Left lung (tissue), 10 donors: Measurements from ENCODE around the gene TOP2A. TPM values are rescaled to one million over a fixed set of nuclear protein-coding genes. Genes with fewer than 3 reads are reported as not detected.

ENCODE experiments used
- ATAC-seq: fragments of 200-7000 bp; cut with Tn5 transposase; one replicate; pipeline ENCODE4 v1.9.1; 2020; ENCODE audit warnings: moderate library complexity
- DNase-seq, 4 donors: peaks; one replicate each; pipeline ENCODE4 v3.0.0-alpha.2; 2013 to 2020
- H3K27ac ChIP-seq, 2 donors: fragments of 200-600 bp; sonication (generic) in 1 of 2; one replicate each; pipeline versions ENCODE4 v1.5.0 to v1.8.0; 2020 to 2021
- H3K27me3 ChIP-seq, 2 donors: fragments of 200-600 bp; sonication (generic) in 1 of 2; one replicate each; pipeline versions ENCODE4 v1.5.0 to v1.8.0; 2020 to 2021
- H3K36me3 ChIP-seq, 2 donors: fragments of 200-600 bp; sonication (generic) in 1 of 2; one replicate each; pipeline versions ENCODE4 v1.5.0 to v1.8.0; 2020 to 2021
- H3K4me1 ChIP-seq, 2 donors: fragments of 200-600 bp; one replicate each; pipeline ENCODE4 v1.8.0; 2021
- H3K4me3 ChIP-seq, 2 donors: fragments of 200-600 bp; sonication (generic) in 1 of 2; one replicate each; pipeline versions ENCODE4 v1.5.0 to v1.8.0; 2020 to 2021; ENCODE audit warnings: mild to moderate bottlenecking in 1 of 2
- H3K9me3 ChIP-seq, 2 donors: fragments of 200-600 bp; sonication (generic) in 1 of 2; one replicate each; pipeline versions ENCODE4 v1.5.0 to v1.8.0; 2020 to 2021
- intact Hi-C, 2 donors: fragments of 100-400 bp; cut with DNase I; formaldehyde crosslinking; loops; one replicate each; pipeline versions ENCODE4 v1.11.2 to v1.14.2; 2022
- polyA plus RNA-seq, 6 donors: library from polyadenylated mRNA; unstranded; fragments of 120-200 nt; gene quantifications; one replicate each; pipeline ENCODE4 v1.2.1, GENCODE V29; 2013; ENCODE audit not compliant: insufficient read length in 6 of 6
- total RNA-seq, 2 donors: library from RNA; stranded (reverse); fragmentation: NEBNext Ultra II Directional; extraction: Animal tissue kit (Norgen Biotek cat#: 25700); gene quantifications; one replicate each; pipeline ENCODE4 v1.2.1, GENCODE V29; 2021
- TF ChIP-seq, protein P1 (sequence below), 2 donors: fragments of 200-600 bp; sonication (generic) in 1 of 2; IDR thresholded peaks; one replicate each; pipeline versions ENCODE4 v1.5.0 to v1.8.0; 2021; ENCODE audit warnings: antibody characterized with exemption in 2 of 2
- donor health status: DM: no; HTN: yes; CAD: no.
- donor health status: DM: no; HTN: no; CAD: no.

TOP2A gene
- total and polyA plus RNA-seq, 8 donors, result 18.1 to 314 (median 139) TPM

DNA sequence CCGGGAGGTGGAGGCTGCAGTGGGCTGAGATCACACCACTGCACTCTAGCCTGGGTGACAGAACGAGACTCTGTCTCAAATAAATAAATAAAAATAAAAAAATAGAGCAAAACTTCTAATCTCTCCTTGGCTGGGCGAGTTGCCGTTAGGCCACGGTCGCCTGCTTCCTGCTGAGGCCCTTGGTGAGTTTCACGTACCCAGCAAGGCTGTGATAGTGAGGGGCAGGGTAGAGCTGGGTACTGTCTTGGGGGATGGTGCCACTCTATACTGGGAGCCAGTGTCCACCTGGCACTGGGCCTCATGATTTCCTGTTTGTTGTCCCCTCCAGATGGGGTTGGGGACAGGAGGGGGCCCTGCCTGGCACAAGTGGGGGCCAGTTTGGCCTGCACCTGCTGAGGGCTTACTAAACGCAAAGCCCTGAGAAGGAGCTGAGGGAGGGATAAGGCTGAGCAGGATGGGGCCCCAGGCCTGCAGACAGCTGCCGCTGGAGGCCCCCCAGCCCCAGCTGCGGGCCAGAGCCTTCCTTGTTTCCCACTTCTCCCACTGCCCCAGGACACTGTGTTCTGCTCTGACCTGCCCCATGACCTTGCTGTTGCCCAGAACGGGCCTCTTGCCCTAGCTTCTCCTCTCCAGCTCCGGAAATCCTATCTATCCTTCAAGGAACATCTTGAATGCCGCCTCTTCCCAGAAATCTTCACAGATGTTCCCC lies 78.6 kb downstream of the TOP2A start:
- H3K27ac ChIP-seq, result peak overlapping the region in 1 of 2 donors; percentile 100
- ATAC-seq (no peak), DNase-seq (no peak)
- TF ChIP-seq, protein P1, sequence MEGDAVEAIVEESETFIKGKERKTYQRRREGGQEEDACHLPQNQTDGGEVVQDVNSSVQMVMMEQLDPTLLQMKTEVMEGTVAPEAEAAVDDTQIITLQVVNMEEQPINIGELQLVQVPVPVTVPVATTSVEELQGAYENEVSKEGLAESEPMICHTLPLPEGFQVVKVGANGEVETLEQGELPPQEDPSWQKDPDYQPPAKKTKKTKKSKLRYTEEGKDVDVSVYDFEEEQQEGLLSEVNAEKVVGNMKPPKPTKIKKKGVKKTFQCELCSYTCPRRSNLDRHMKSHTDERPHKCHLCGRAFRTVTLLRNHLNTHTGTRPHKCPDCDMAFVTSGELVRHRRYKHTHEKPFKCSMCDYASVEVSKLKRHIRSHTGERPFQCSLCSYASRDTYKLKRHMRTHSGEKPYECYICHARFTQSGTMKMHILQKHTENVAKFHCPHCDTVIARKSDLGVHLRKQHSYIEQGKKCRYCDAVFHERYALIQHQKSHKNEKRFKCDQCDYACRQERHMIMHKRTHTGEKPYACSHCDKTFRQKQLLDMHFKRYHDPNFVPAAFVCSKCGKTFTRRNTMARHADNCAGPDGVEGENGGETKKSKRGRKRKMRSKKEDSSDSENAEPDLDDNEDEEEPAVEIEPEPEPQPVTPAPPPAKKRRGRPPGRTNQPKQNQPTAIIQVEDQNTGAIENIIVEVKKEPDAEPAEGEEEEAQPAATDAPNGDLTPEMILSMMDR (IDR thresholded peaks at IDR 0.05), result no peak
- H3K36me3 ChIP-seq, result peaks cover 0 to 6% of the 10 kb centered on the region in 2 donors
- intact Hi-C loops, result no loop called here
- H3K9me3 ChIP-seq, result no peaks in the 10 kb centered on the region
- no peaks in the 10 kb centered on the region for H3K27me3 ChIP-seq
- H3K4me3 ChIP-seq, result peak overlapping the region in 1 of 2 donors; percentile 99
- peaks cover 24 to 87% of the 10 kb centered on the region in 2 donors for H3K4me1 ChIP-seq

Other genes starting within 250 kb of the TOP2A start
- gene RAPGEFL1, start 240.4 kb downstream of the TOP2A start, total RNA-seq, result 10 to 100 TPM in 1 of 2 donors, 1 to 10 TPM in 1; 7.4 to 13.1 TPM
- gene RAPGEFL1, start 240.4 kb downstream of the TOP2A start, polyA plus RNA-seq, result 10 to 100 TPM in 1 of 6 donors, 1 to 10 TPM in 5; 6.3 to 10.3 (median 7.5) TPM
- 10 to 100 TPM; 35.5 to 35.8 TPM for gene WIPF2, start 198.6 kb downstream of the TOP2A start, total RNA-seq
- 10 to 100 TPM; 29.0 to 34.4 (median 30.8) TPM for gene WIPF2, start 198.6 kb downstream of the TOP2A start, polyA plus RNA-seq
- gene CDC6, start 130.0 kb downstream of the TOP2A start, total RNA-seq, result 10 to 100 TPM; 12.8 to 24.1 TPM
- gene CDC6, start 130.0 kb downstream of the TOP2A start, polyA plus RNA-seq, result 10 to 100 TPM; 15.6 to 25.9 (median 20.3) TPM
- 10 to 100 TPM; 54.7 to 62.6 TPM for gene RARA, start 108.7 kb downstream of the TOP2A start, total RNA-seq
- gene RARA, start 108.7 kb downstream of the TOP2A start, polyA plus RNA-seq, result 10 to 100 TPM; 45.5 to 58.6 (median 52.4) TPM
- 1 to 10 TPM; 3.0 to 3.6 TPM for gene GJD3, start 53.2 kb downstream of the TOP2A start, total RNA-seq
- under 1 TPM in 1 of 6 donors, not detected in 5; 0.18 TPM for gene GJD3, start 53.2 kb downstream of the TOP2A start, polyA plus RNA-seq
- 100 to 1,000 TPM; 333 to 407 TPM for gene IGFBP4, start 25.6 kb upstream of the TOP2A start, total RNA-seq
- 100 to 1,000 TPM; 207 to 257 (median 227) TPM for gene IGFBP4, start 25.6 kb upstream of the TOP2A start, polyA plus RNA-seq
- gene TNS4, start 83.7 kb upstream of the TOP2A start, total RNA-seq, result 1 to 10 TPM in 1 of 2 donors, under 1 TPM in 1; 0.23 to 1.6 TPM
- under 1 TPM in 4 of 6 donors, not detected in 2; 0.03 to 0.18 (median 0.13) TPM for gene TNS4, start 83.7 kb upstream of the TOP2A start, polyA plus RNA-seq
- gene CCR7, start 147.6 kb upstream of the TOP2A start, total RNA-seq, result 1 to 10 TPM in 1 of 2 donors, under 1 TPM in 1; 0.35 to 1.6 TPM
- gene CCR7, start 147.6 kb upstream of the TOP2A start, polyA plus RNA-seq, result 1 to 10 TPM in 2 of 6 donors, under 1 TPM in 4; 0.48 to 1.3 (median 0.79) TPM
- gene SMARCE1, start 229.9 kb upstream of the TOP2A start, total RNA-seq, result 10 to 100 TPM; 83.9 to 87.6 TPM
- 100 to 1,000 TPM; 217 to 262 (median 235) TPM for gene SMARCE1, start 229.9 kb upstream of the TOP2A start, polyA plus RNA-seq
- gene KRT222, start 247.3 kb upstream of the TOP2A start, total RNA-seq, result under 1 TPM in 1 of 2 donors, not detected in 1; 0.55 TPM
- gene KRT222, start 247.3 kb upstream of the TOP2A start, polyA plus RNA-seq, result under 1 TPM; 0.21 to 0.61 (median 0.37) TPM